SK-N-SH treated with all-trans-retinoic acid at 6 μM for 48 hours (cell line): ENCODE data around the gene TCF21.

ENCODE experiments used
- ATAC-seq: fragments of 200-7000 bp; cut with Tn5 transposase; 3 replicates; pipeline ENCODE4 v1.9.1; 2020; ENCODE audit warnings: mild to moderate bottlenecking, moderate library complexity
- BACH2 ChIP-seq: fragments of 250-450 bp; sonication (Bioruptor Pico); IDR thresholded peaks from 2 replicates; pipeline ENCODE4 v1.9.0; 2021; ENCODE audit warnings: mild to moderate bottlenecking, borderline replicate concordance
- CSDC2 ChIP-seq: fragments of 250-450 bp; sonication (Bioruptor Pico); IDR thresholded peaks from 2 replicates; pipeline ENCODE4 v1.5.0; 2020; ENCODE audit warnings: mild to moderate bottlenecking, moderate library complexity
- ESRRG ChIP-seq: fragments of 250-450 bp; sonication (Bioruptor Pico); IDR thresholded peaks from 2 replicates; pipeline ENCODE4 v1.6.1; 2021; ENCODE audit warnings: mild to moderate bottlenecking
- GLIS3 ChIP-seq: fragments of 250-450 bp; sonication (Bioruptor Pico); IDR thresholded peaks from 2 replicates; pipeline ENCODE4 v1.5.0; 2020; ENCODE audit warnings: mild to moderate bottlenecking, moderate library complexity
- ISL1 ChIP-seq: fragments of 250-450 bp; sonication (Bioruptor Pico); IDR thresholded peaks from 2 replicates; pipeline ENCODE4 v2.1.2; 2022; ENCODE audit warnings: mild to moderate bottlenecking, moderate library complexity
- OSR1 ChIP-seq: fragments of 250-450 bp; sonication (Bioruptor Pico); IDR thresholded peaks from 2 replicates; pipeline ENCODE4 v1.8.0; 2022; ENCODE audit warnings: moderate library complexity, mild to moderate bottlenecking, inconsistent platforms
- PPARA ChIP-seq: fragments of 250-450 bp; sonication (Bioruptor Pico); IDR thresholded peaks from 2 replicates; pipeline ENCODE4 v1.5.0; 2020; ENCODE audit warnings: mild to moderate bottlenecking, borderline replicate concordance
- RARB ChIP-seq: fragments of 250-450 bp; sonication (Bioruptor Pico); IDR thresholded peaks from 2 replicates; pipeline ENCODE4 v1.8.0; 2021; ENCODE audit warnings: mild to moderate bottlenecking, moderate library complexity
- SNAI2 ChIP-seq: fragments of 250-450 bp; sonication (Bioruptor Pico); IDR thresholded peaks from 2 replicates; pipeline ENCODE4 v1.5.0; 2020; ENCODE audit warnings: mild to moderate bottlenecking, moderate library complexity
- TCF4 ChIP-seq: fragments of 250-450 bp; sonication (Bioruptor Pico); IDR thresholded peaks from 2 replicates; pipeline ENCODE4 v1.8.0; 2021; ENCODE audit warnings: mild to moderate bottlenecking, moderate library complexity, borderline replicate concordance
- TOX ChIP-seq: fragments of 250-450 bp; sonication (Bioruptor Pico); IDR thresholded peaks from 2 replicates; pipeline ENCODE4 v1.8.0; 2021; ENCODE audit warnings: mild to moderate bottlenecking, moderate library complexity, borderline replicate concordance
- ZC3H10 ChIP-seq: fragments of 250-450 bp; sonication (Bioruptor Pico); IDR thresholded peaks from 2 replicates; pipeline ENCODE4 v1.5.1; 2021; ENCODE audit warnings: mild to moderate bottlenecking, moderate library complexity
- ZFP3 ChIP-seq: fragments of 250-450 bp; sonication (Bioruptor Pico); IDR thresholded peaks from 2 replicates; pipeline ENCODE4 v1.5.0; 2020; ENCODE audit warnings: mild to moderate bottlenecking, moderate library complexity
- ZFP30 ChIP-seq: fragments of 450-650 bp; formaldehyde crosslinking; IDR thresholded peaks from 2 replicates; pipeline ENCODE4 v1.5.0; 2022; ENCODE audit warnings: mild to moderate bottlenecking, moderate library complexity
- ZNF565 ChIP-seq: fragments of 450-650 bp; formaldehyde crosslinking; conservative IDR thresholded peaks from 2 replicates; pipeline ENCODE4 v1.5.0; 2020; ENCODE audit warnings: low read depth, mild to moderate bottlenecking, moderate library complexity
- TF ChIP-seq, protein P1 (sequence below): fragments of 250-450 bp; sonication (Bioruptor Pico); IDR thresholded peaks from 2 replicates; pipeline ENCODE4 v1.5.1; 2020; ENCODE audit warnings: low read depth, mild to moderate bottlenecking, moderate library complexity
- TF ChIP-seq, protein P2 (sequence below): fragments of 250-450 bp; sonication (Bioruptor Pico); IDR thresholded peaks from 2 replicates; pipeline ENCODE4 v1.5.1; 2021; ENCODE audit warnings: mild to moderate bottlenecking, moderate library complexity
- TF ChIP-seq, protein P3 (sequence below): fragments of 250-450 bp; sonication (Bioruptor Pico); IDR thresholded peaks from 2 replicates; pipeline ENCODE4 v1.8.0; 2021; ENCODE audit warnings: low read depth, mild to moderate bottlenecking, moderate library complexity, borderline replicate concordance
- TF ChIP-seq, protein P4 (sequence below): fragments of 250-450 bp; sonication (Bioruptor Pico); IDR thresholded peaks from 2 replicates; pipeline ENCODE4 v1.8.0; 2020; ENCODE audit warnings: mild to moderate bottlenecking, moderate library complexity, borderline replicate concordance

TCF21 gene

DNA sequence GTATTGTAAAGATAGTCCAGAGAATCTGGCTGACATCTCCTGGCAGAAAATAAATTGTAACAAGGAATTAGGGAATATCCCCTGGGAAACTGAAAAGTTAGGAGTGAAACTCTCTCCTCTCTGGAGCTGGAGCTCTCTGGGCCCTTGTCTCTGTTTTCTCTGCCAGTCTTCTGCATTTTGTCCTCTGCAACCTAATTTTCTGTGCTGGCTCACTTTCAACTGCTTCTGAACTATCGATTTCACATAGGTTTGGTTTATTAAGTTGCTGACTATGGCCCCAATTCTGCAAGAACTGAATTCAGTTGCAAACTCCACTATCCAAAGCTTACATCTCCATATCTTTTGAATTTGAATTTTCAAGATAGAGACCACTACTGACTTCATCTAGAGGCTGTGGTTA is 9.3 kb downstream of the TCF21 start (continued):
- TF ChIP-seq, protein P1, sequence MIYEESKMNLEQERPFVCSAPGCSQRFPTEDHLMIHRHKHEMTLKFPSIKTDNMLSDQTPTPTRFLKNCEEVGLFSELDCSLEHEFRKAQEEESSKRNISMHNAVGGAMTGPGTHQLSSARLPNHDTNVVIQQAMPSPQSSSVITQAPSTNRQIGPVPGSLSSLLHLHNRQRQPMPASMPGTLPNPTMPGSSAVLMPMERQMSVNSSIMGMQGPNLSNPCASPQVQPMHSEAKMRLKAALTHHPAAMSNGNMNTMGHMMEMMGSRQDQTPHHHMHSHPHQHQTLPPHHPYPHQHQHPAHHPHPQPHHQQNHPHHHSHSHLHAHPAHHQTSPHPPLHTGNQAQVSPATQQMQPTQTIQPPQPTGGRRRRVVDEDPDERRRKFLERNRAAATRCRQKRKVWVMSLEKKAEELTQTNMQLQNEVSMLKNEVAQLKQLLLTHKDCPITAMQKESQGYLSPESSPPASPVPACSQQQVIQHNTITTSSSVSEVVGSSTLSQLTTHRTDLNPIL (CRISPR knock-in tag), result no peak
- TF ChIP-seq SNAI2 (CRISPR knock-in tag) (no peak), ZC3H10 (no peak), BACH2 (CRISPR knock-in tag) (no peak)
- TF ChIP-seq, all 23 proteins: peak for 0

DNA sequence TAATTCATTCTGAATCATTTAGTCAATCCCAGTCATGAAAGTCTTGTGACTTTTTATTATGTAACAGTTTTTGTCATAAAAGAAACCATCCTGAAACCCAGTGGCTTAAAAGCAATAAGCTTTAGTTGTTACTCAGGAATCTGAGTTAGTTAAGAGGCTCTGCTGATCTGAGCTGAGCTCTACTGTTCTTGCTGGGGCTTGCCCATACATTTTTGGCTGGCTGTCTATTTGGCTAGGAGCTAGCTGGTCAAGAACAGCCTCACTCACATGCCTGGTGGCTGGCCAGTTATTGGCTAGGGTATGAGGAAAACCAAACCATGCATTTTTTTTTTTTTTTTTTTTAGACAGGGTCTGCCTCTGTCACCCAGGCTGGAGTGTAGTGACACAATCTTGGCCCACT is 10.6 kb downstream of the TCF21 start:
- ATAC-seq, result no peak
- TF ChIP-seq ZC3H10 (no peak), GLIS3 (CRISPR knock-in tag) (no peak), RARB (CRISPR knock-in tag) (no peak), ZNF565 (no peak), TOX (no peak)
- TF ChIP-seq, protein P2, sequence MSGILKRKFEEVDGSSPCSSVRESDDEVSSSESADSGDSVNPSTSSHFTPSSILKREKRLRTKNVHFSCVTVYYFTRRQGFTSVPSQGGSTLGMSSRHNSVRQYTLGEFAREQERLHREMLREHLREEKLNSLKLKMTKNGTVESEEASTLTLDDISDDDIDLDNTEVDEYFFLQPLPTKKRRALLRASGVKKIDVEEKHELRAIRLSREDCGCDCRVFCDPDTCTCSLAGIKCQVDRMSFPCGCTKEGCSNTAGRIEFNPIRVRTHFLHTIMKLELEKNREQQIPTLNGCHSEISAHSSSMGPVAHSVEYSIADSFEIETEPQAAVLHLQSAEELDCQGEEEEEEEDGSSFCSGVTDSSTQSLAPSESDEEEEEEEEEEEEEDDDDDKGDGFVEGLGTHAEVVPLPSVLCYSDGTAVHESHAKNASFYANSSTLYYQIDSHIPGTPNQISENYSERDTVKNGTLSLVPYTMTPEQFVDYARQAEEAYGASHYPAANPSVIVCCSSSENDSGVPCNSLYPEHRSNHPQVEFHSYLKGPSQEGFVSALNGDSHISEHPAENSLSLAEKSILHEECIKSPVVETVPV (CRISPR knock-in tag), result no peak
- TF ChIP-seq, protein P1 (CRISPR knock-in tag), result no peak

DNA sequence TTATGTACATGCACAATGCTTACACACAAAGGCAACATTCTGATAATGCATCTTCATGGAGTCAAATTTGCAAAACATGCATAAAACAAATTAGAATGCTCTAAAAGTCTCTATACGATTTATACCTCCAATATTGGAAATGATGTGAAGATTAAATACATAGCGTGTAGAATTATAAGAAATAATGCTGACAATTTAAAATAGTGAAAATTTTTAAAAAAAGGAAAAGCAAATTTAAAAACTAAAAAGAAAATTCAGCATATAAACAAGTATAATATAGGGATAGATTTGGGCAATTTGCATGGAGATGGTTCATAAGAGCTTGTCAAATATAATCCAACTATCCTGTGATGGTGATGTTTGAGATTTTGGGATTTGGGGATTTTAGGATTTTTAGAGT is 14.9 kb downstream of the TCF21 start:
- no peak for ATAC-seq
- no peak for TF ChIP-seq CSDC2 (CRISPR knock-in tag)
- no peak for TF ChIP-seq GLIS3 (CRISPR knock-in tag)
- TF ChIP-seq BACH2 (CRISPR knock-in tag), result no peak
- no peak for TF ChIP-seq PPARA
- TF ChIP-seq, protein P2 (CRISPR knock-in tag), result no peak
- TF ChIP-seq, protein P3, sequence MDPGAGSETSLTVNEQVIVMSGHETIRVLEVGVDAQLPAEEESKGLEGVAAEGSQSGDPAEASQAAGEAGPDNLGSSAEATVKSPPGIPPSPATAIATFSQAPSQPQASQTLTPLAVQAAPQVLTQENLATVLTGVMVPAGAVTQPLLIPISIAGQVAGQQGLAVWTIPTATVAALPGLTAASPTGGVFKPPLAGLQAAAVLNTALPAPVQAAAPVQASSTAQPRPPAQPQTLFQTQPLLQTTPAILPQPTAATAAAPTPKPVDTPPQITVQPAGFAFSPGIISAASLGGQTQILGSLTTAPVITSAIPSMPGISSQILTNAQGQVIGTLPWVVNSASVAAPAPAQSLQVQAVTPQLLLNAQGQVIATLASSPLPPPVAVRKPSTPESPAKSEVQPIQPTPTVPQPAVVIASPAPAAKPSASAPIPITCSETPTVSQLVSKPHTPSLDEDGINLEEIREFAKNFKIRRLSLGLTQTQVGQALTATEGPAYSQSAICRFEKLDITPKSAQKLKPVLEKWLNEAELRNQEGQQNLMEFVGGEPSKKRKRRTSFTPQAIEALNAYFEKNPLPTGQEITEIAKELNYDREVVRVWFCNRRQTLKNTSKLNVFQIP, result no peak
- TF ChIP-seq TCF4 (CRISPR knock-in tag), result no peak
- TF ChIP-seq TOX, result no peak
- no peak for TF ChIP-seq ESRRG (CRISPR knock-in tag)
- TF ChIP-seq ZC3H10, result no peak
- TF ChIP-seq, protein P1 (CRISPR knock-in tag), result no peak
- no peak for TF ChIP-seq SNAI2 (CRISPR knock-in tag)
- no peak for TF ChIP-seq OSR1 (CRISPR knock-in tag)
- no peak for TF ChIP-seq ZFP30 (CRISPR knock-in tag)
- no peak for TF ChIP-seq ZFP3
- TF ChIP-seq, protein P4, sequence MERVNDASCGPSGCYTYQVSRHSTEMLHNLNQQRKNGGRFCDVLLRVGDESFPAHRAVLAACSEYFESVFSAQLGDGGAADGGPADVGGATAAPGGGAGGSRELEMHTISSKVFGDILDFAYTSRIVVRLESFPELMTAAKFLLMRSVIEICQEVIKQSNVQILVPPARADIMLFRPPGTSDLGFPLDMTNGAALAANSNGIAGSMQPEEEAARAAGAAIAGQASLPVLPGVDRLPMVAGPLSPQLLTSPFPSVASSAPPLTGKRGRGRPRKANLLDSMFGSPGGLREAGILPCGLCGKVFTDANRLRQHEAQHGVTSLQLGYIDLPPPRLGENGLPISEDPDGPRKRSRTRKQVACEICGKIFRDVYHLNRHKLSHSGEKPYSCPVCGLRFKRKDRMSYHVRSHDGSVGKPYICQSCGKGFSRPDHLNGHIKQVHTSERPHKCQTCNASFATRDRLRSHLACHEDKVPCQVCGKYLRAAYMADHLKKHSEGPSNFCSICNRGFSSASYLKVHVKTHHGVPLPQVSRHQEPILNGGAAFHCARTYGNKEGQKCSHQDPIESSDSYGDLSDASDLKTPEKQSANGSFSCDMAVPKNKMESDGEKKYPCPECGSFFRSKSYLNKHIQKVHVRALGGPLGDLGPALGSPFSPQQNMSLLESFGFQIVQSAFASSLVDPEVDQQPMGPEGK (CRISPR knock-in tag), result no peak
- TF ChIP-seq ISL1 (CRISPR knock-in tag), result no peak
